T-cell (primary cell): ENCODE data around the gene DOCK8. TPM values are rescaled to one million over a fixed set of nuclear protein-coding genes. Genes with fewer than 3 reads are reported as not detected.
"Not testable (repeated sequence)": the region's sequence is repeated elsewhere in the genome, so short reads cannot be mapped to it uniquely, and the experiment has no call there.

Experiments
- ATAC-seq, 4 experiments: fragments of 200-7000 bp in 3 of 4; fragments of 150-1000 bp in 1 of 4; cut with Tn5 transposase; replicated peaks in 1 of 4; 1 replicate in 3 of 4; 2 replicates in 1 of 4; pipeline ENCODE4 v1.10.0; 2021; ENCODE audit warnings: moderate library complexity in 3 of 4, mild to moderate bottlenecking in 2 of 4, moderate number of reproducible peaks in 1 of 4
- CTCF ChIA-PET, 2 donors: fragments of 300-600 bp; sonication (Branson Sonifier 250); formaldehyde crosslinking; loops; one replicate each; lab custom pipeline; 2022; ENCODE audit warnings: antibody characterized with exemption in 2 of 2; lab: Charles Lee
- POLR2A ChIA-PET, 2 donors: fragments of 300-600 bp; sonication (Branson Sonifier 250); formaldehyde crosslinking; loops; one replicate each; lab custom pipeline; 2022; ENCODE audit warnings: antibody characterized with exemption in 2 of 2; lab: Charles Lee
- DNase-seq, 35 experiments: peaks; one replicate each; pipeline versions ENCODE4 v3.0.0 to v3.0.0-alpha.2; 2013 to 2023
- H3K27ac ChIP-seq: one replicate; pipeline ENCODE4 v1.5.1; 2013; ENCODE audit warnings: low read length
- H3K27me3 ChIP-seq, 2 experiments: replicated peaks in 1 of 2; 1 replicate in 1 of 2; 2 replicates in 1 of 2; pipeline versions ENCODE4 v1.6.1 to v1.7.0; 2013; ENCODE audit warnings: low read length in 1 of 2, mixed read lengths in 1 of 2; ENCODE audit not compliant: control insufficient read depth in 2 of 2, insufficient read depth in 2 of 2; ENCODE audit errors: extremely low read depth in 1 of 2
- H3K36me3 ChIP-seq, 2 donors: 1 replicate in 1 of 2; 2 replicates in 1 of 2; pipeline versions ENCODE4 v1.6.1 to v1.7.0; 2013; ENCODE audit warnings: low read length in 1 of 2; ENCODE audit not compliant: control insufficient read depth in 2 of 2, insufficient read depth in 1 of 2; ENCODE audit errors: extremely low read depth in 1 of 2
- H3K4me1 ChIP-seq, 2 experiments: 1 replicate in 1 of 2; 2 replicates in 1 of 2; pipeline versions ENCODE4 v1.6.1 to v1.7.0; 2013; ENCODE audit warnings: low read length in 2 of 2, mixed read lengths in 1 of 2; ENCODE audit not compliant: insufficient read depth in 2 of 2, control insufficient read depth in 1 of 2; ENCODE audit errors: extremely low read depth in 1 of 2
- H3K4me3 ChIP-seq, 2 donors: 1 replicate in 1 of 2; 2 replicates in 1 of 2; pipeline versions ENCODE4 v1.5.1 to v1.7.0; 2013; ENCODE audit warnings: mild to moderate bottlenecking in 2 of 2, low read length in 1 of 2, moderate library complexity in 1 of 2; ENCODE audit not compliant: control insufficient read depth in 1 of 2; ENCODE audit errors: extremely low read depth in 1 of 2
- H3K9me3 ChIP-seq: 2 replicates; pipeline ENCODE4 v1.7.0; 2013
- H3K27ac Mint-ChIP-seq, 2 donors: one replicate each; pipeline ENCODE4 v1.8.0; 2020 to 2021; ENCODE audit warnings: mild to moderate bottlenecking in 2 of 2, mixed read lengths in 2 of 2
- H3K27me3 Mint-ChIP-seq, 2 donors: one replicate each; pipeline ENCODE4 v1.8.0; 2021 to 2022; ENCODE audit warnings: mixed read lengths in 2 of 2
- H3K36me3 Mint-ChIP-seq: one replicate; pipeline ENCODE4 v1.8.0; 2021; ENCODE audit warnings: mixed read lengths
- H3K4me1 Mint-ChIP-seq, 3 donors: one replicate each; pipeline ENCODE4 v1.8.0; 2020 to 2022; ENCODE audit warnings: mixed read lengths in 3 of 3, mild to moderate bottlenecking in 1 of 3
- H3K4me3 Mint-ChIP-seq, 3 donors: one replicate each; pipeline ENCODE4 v1.8.0; 2020 to 2022; ENCODE audit warnings: mild to moderate bottlenecking in 3 of 3, mixed read lengths in 3 of 3, moderate library complexity in 3 of 3
- H3K9me3 Mint-ChIP-seq, 3 donors: one replicate each; pipeline ENCODE4 v1.8.0; 2020 to 2022; ENCODE audit warnings: mixed read lengths in 3 of 3
- WGBS: methylation state at CpG from one replicate; pipeline ENCODE4 v1.1.5; 2013; ENCODE audit warnings: missing lambda C conversion rate; ENCODE audit not compliant: insufficient coverage; 5-methylcytosine and 5-hydroxymethylcytosine counted together
- total RNA-seq, 35 experiments: library from RNA in 6 of 35; stranded (reverse) in 6 of 35; fragments of 120-200 nt in 1 of 35; gene quantifications; one replicate each; pipeline versions ENCODE4 v1.2.1 to v1.2.4 and lab custom pipeline; 2013 to 2026

The DOCK8 gene
- total RNA-seq, 5 donors from 2014 or later (not counting 1 experiment from before 2014, with no cell fraction given): 173 to 231 (median 208) TPM

- CTCF ChIA-PET: no interaction called here
- Histone ChIP-seq H3K4me1 (peaks cover 0 to 2% of the 10 kb centered on the region in 2 experiments), H3K27me3 (no peaks in the 10 kb centered on the region), H3K9me3 (no peaks in the 10 kb centered on the region), H3K27ac (no peak overlapping the region), H3K36me3 (no peaks in the 10 kb centered on the region), H3K4me3 (no peak overlapping the region)
- WGBS: 67% methylated on average over 13 of the region's 14 CpGs
- POLR2A ChIA-PET: no interaction called here
- no peak for DNase-seq
- H3K4me3 Mint-ChIP-seq: no peak overlapping the region
- no peak for ATAC-seq
- no peaks in the 10 kb centered on the region for H3K9me3 Mint-ChIP-seq
- no peaks in the 10 kb centered on the region for H3K27me3 Mint-ChIP-seq
- no peaks in the 10 kb centered on the region for H3K36me3 Mint-ChIP-seq
- H3K27ac Mint-ChIP-seq: no peak overlapping the region
- peaks cover 0 to 2% (median 0%) of the 10 kb centered on the region in 3 donors for H3K4me1 Mint-ChIP-seq
These were observed 5.4 kb upstream of the DOCK8 start for GRCh38 chr9:209143-209758.

GRCh38 chr9:211036-211435, 3.6 kb upstream of the DOCK8 start:
- no peaks in the 10 kb centered on the region for H3K36me3 Mint-ChIP-seq
- no peaks in the 10 kb centered on the region for H3K9me3 Mint-ChIP-seq
- Histone ChIP-seq H3K4me1 (peaks cover 3 to 9% of the 10 kb centered on the region in 2 experiments), H3K27me3 (peaks cover 0 to 3% of the 10 kb centered on the region in 2 experiments), H3K36me3 (no peaks in the 10 kb centered on the region), H3K4me3 (no peak overlapping the region), H3K27ac (no peak overlapping the region), H3K9me3 (no peaks in the 10 kb centered on the region)
- no peak overlapping the region for H3K4me3 Mint-ChIP-seq
- H3K27me3 Mint-ChIP-seq: no peaks in the 10 kb centered on the region
- DNase-seq (no peak), ATAC-seq (no peak)
- ChIA-PET POLR2A (no interaction called here), CTCF (no interaction called here)
- H3K4me1 Mint-ChIP-seq: peaks cover 0 to 11% (median 9%) of the 10 kb centered on the region in 3 donors
- 91% methylated on average over 5 of the region's 7 CpGs for WGBS
- no peak overlapping the region for H3K27ac Mint-ChIP-seq

GRCh38 chr9:211557-211956, 3.1 kb upstream of the DOCK8 start:
- no peak overlapping the region for H3K4me3 ChIP-seq
- peaks cover 3 to 13% of the 10 kb centered on the region in 2 experiments for H3K4me1 ChIP-seq
- ChIA-PET POLR2A (no interaction called here), CTCF (no interaction called here)
- H3K4me3 Mint-ChIP-seq: no peak overlapping the region
- no peak overlapping the region for H3K27ac ChIP-seq
- H3K9me3 Mint-ChIP-seq: no peaks in the 10 kb centered on the region
- no peak for ATAC-seq
- peaks cover 3 to 12% (median 12%) of the 10 kb centered on the region in 3 donors for H3K4me1 Mint-ChIP-seq
- H3K36me3 ChIP-seq: no peaks in the 10 kb centered on the region
- no peak for DNase-seq
- no peaks in the 10 kb centered on the region for H3K27me3 Mint-ChIP-seq
- H3K9me3 ChIP-seq: no peaks in the 10 kb centered on the region
- H3K27ac Mint-ChIP-seq: no peak overlapping the region
- WGBS: 84% methylated on average over 4 of the region's 5 CpGs
- peaks cover 0 to 3% of the 10 kb centered on the region in 2 experiments for H3K27me3 ChIP-seq
- no peaks in the 10 kb centered on the region for H3K36me3 Mint-ChIP-seq

- Histone ChIP-seq H3K4me3 (no peak overlapping the region), H3K36me3 (no peaks in the 10 kb centered on the region), H3K27me3 (peaks cover 0 to 3% of the 10 kb centered on the region in 2 experiments), H3K27ac (no peak overlapping the region), H3K9me3 (no peaks in the 10 kb centered on the region), H3K4me1 (peaks cover 3 to 16% of the 10 kb centered on the region in 2 experiments)
- H3K36me3 Mint-ChIP-seq: no peaks in the 10 kb centered on the region
- peaks cover 10 to 20% (median 15%) of the 10 kb centered on the region in 3 donors for H3K4me1 Mint-ChIP-seq
- peaks cover 0 to 5% of the 10 kb centered on the region in 2 donors for H3K27me3 Mint-ChIP-seq
- WGBS: 89% methylated on average over 3 of the region's 3 CpGs
- no peak for ATAC-seq
- ChIA-PET POLR2A (no interaction called here), CTCF (no interaction called here)
- H3K9me3 Mint-ChIP-seq: no peaks in the 10 kb centered on the region
- no peak overlapping the region for H3K4me3 Mint-ChIP-seq
- DNase-seq: no peak
- H3K27ac Mint-ChIP-seq: no peak overlapping the region
These were observed 2.4 kb upstream of the DOCK8 start for GRCh38 chr9:212297-212696.

GRCh38 chr9:213901-214300, 764 bp upstream of the DOCK8 start:
- H3K27me3 Mint-ChIP-seq, H3K36me3 ChIP-seq, DNase-seq, H3K27ac Mint-ChIP-seq, H3K36me3 Mint-ChIP-seq, H3K9me3 ChIP-seq, H3K27me3 ChIP-seq, H3K27ac ChIP-seq, ATAC-seq, H3K9me3 Mint-ChIP-seq: not testable (repeated sequence)
- Histone ChIP-seq H3K4me3 (peak overlapping the region in 1 of 2 donors; percentile 64), H3K4me1 (peaks cover 3 to 16% of the 10 kb centered on the region in 2 experiments)
- 91% methylated on average over 14 of the region's 24 CpGs for WGBS
- Mint-ChIP-seq H3K4me3 (peak overlapping the region; percentile 68 to 79 (median 75)), H3K4me1 (peaks cover 11 to 25% (median 15%) of the 10 kb centered on the region in 3 donors)
- ChIA-PET POLR2A (interaction anchor here in 1 of 2 donors (0.6 to 1.2 kb wide), 2 partner anchors 64 to 66 kb away, joined by 3 to 4 read pairs; no protein-coding TSS in a partner anchor), CTCF (interaction anchor here in 1 of 2 donors (2.0 kb wide), 1 partner anchor 59 kb away, joined by 14 read pairs; no protein-coding TSS in a partner anchor)

- H3K4me1 Mint-ChIP-seq: peaks cover 11 to 25% (median 15%) of the 10 kb centered on the region in 3 donors
- Histone ChIP-seq H3K27ac (no peak overlapping the region), H3K9me3 (no peaks in the 10 kb centered on the region), H3K4me3 (peak overlapping the region; percentile 58 to 64), H3K27me3 (peaks cover 0 to 3% of the 10 kb centered on the region in 2 experiments), H3K36me3 (no peaks in the 10 kb centered on the region), H3K4me1 (peaks cover 3 to 16% of the 10 kb centered on the region in 2 experiments)
- CTCF ChIA-PET: interaction anchor here in 1 of 2 donors (2.0 kb wide), 1 partner anchor 58 kb away, joined by 14 read pairs; no protein-coding TSS in a partner anchor
- peaks cover 0 to 6% of the 10 kb centered on the region in 2 donors for H3K27me3 Mint-ChIP-seq
- H3K27ac Mint-ChIP-seq: peak overlapping the region in 1 of 2 donors; percentile 42
- 6% methylated on average over 14 of the region's 14 CpGs for WGBS
- H3K9me3 Mint-ChIP-seq: no peaks in the 10 kb centered on the region
- ATAC-seq: no peak
- peak overlapping the region; percentile 68 to 79 (median 75) for H3K4me3 Mint-ChIP-seq
- H3K36me3 Mint-ChIP-seq: no peaks in the 10 kb centered on the region
- DNase-seq: peak in 1 of 35 experiments; percentile 3
- POLR2A ChIA-PET: interaction anchor here in 1 of 2 donors (0.6 to 1.2 kb wide), 2 partner anchors 63 to 66 kb away, joined by 3 to 4 read pairs; no protein-coding TSS in a partner anchor
These were observed 366 bp upstream of the DOCK8 start for GRCh38 chr9:214351-214647.
